Suprapubic skin (tissue), 4 donors: Measurements from ENCODE around the gene KIF14.

Experiments used
- CTCF ChIP-seq, 2 donors: fragments of 200-600 bp in 1 of 2; fragments of 450-650 bp in 1 of 2; sonication (generic) in 1 of 2; IDR thresholded peaks; one replicate each; pipeline ENCODE4 v1.5.1; 2016 to 2019; ENCODE audit warnings: antibody characterized with exemption in 2 of 2, mild to moderate bottlenecking in 1 of 2, moderate library complexity in 1 of 2
- EP300 ChIP-seq: sonication (generic); formaldehyde crosslinking; IDR thresholded peaks from one replicate; pipeline ENCODE4 v1.6.1; 2017; ENCODE audit warnings: antibody characterized with exemption
- POLR2A ChIP-seq, 2 donors: fragments of 450-650 bp; IDR thresholded peaks; one replicate each; pipeline ENCODE4 v1.6.1; 2017; ENCODE audit warnings: antibody characterized with exemption in 2 of 2, mild to moderate bottlenecking in 2 of 2, moderate library complexity in 2 of 2
- POLR2AphosphoS5 ChIP-seq, 3 donors: sonication (generic); formaldehyde crosslinking; IDR thresholded peaks; one replicate each; pipeline ENCODE4 v1.6.1; 2017; ENCODE audit warnings: antibody characterized with exemption in 3 of 3

- TF ChIP-seq CTCF (IDR thresholded peaks at IDR 0.05) (no peak), POLR2AphosphoS5 (IDR thresholded peaks at IDR 0.05) (no peak), EP300 (no peak), POLR2A (IDR thresholded peaks at IDR 0.05) (no peak)
These were observed 7.1 kb upstream of the KIF14 start for GRCh38 chr1:200627575-200628222.
